ENCODE data around the gene L1CAM.

L1CAM gene

GRCh38 chrX:153934148-153934761, 48.3 kb upstream of the L1CAM start (continued):
- TF ChIP-seq ZBTB26 (tag by site-specific recombination; optimal IDR thresholded peaks at IDR 0.05) (peak; percentile 83), ZNF600 (tag by site-specific recombination; IDR thresholded peaks at IDR 0.05) (0 out of 2 replicates have a peak, but pooled peaks have one; percentile 19), ZNF311 (tag by site-specific recombination; IDR thresholded peaks at IDR 0.05; ENCODE audit: borderline replicate concordance) (no peak), ZNF513 (tag by site-specific recombination; IDR thresholded peaks at IDR 0.05) (no peak)

- peaks cover 23 to 48% of the 10 kb centered on the region in 2 experiments for H3K36me3 ChIP-seq (ENCODE audit: control insufficient read depth in 2 of 2, insufficient read depth in 1 of 2, low read length in 2 of 2)
- H3K9me3 ChIP-seq (ENCODE audit: control insufficient read depth, insufficient read depth, low read depth, low read length), result no peaks in the 10 kb centered on the region
- H3K4me3 ChIP-seq (ENCODE audit: low read depth, low read length), result peak overlapping the region; percentile 88
- TF ChIP-seq ZNF837 (tag by site-specific recombination; IDR thresholded peaks at IDR 0.05), result no peak
- TF ChIP-seq ZNF830 (tag by site-specific recombination; IDR thresholded peaks at IDR 0.05; ENCODE audit: low read depth), result no peak
- TF ChIP-seq ZBTB11 (tag by site-specific recombination; conservative IDR thresholded peaks at IDR 0.05; ENCODE audit: low read depth), result no peak
- TF ChIP-seq ZNF184 (tag by site-specific recombination; IDR thresholded peaks at IDR 0.05), result no peak
- TF ChIP-seq ZBTB44 (tag by site-specific recombination; IDR thresholded peaks at IDR 0.05), result no peak
- TF ChIP-seq ZEB2 (tag by site-specific recombination; IDR thresholded peaks at IDR 0.05), result no peak
- TF ChIP-seq KLF17 (tag by site-specific recombination; IDR thresholded peaks at IDR 0.05), result no peak
- no peak for TF ChIP-seq FEZF1 (tag by site-specific recombination; IDR thresholded peaks at IDR 0.05)
- no peak for TF ChIP-seq ZNF202 (tag by site-specific recombination; IDR thresholded peaks at IDR 0.05; ENCODE audit: borderline replicate concordance)
- TF ChIP-seq ZNF548 (tag by site-specific recombination; IDR thresholded peaks at IDR 0.05), result no peak
- no peak for TF ChIP-seq IKZF3 (tag by site-specific recombination; IDR thresholded peaks at IDR 0.05)
- no peak for TF ChIP-seq PATZ1 (tag by site-specific recombination; IDR thresholded peaks at IDR 0.05)
- TF ChIP-seq SP7 (tag by site-specific recombination; IDR thresholded peaks at IDR 0.05), result no peak
- POLR2A ChIA-PET, result interaction anchor here (0.9 to 2.7 kb wide), 6 partner anchors 9 to 39 kb away, joined by 3 to 21 read pairs (median 4); partner anchors contain the start of genes HCFC1 and TMEM187
- peak overlapping the region; percentile 85; the same call in 1 of the 2 replicates for H3K27ac ChIP-seq (ENCODE audit: extremely low read depth, low read depth, low read length)
- CTCF ChIA-PET, result interaction anchor here (1.3 to 14.7 kb wide), 4 partner anchors 8 to 168 kb away, joined by 3 to 267 read pairs (median 14); partner anchors contain the start of gene RENBP
- peaks cover 14% of the 10 kb centered on the region; the same call in 1 of the 2 replicates for H3K4me1 ChIP-seq (ENCODE audit: control insufficient read depth, insufficient read depth, low read length)
Observed at GRCh38 chrX:153933748-153934147, 47.8 kb upstream of the L1CAM start.

All from HEK293 (cell line).